GM12878 (cell line): Measurements from ENCODE around the gene STPG1.

ENCODE experiments used
- CTCF ChIP-seq, 3 experiments: IDR thresholded peaks in 2 of 3; conservative IDR thresholded peaks in 1 of 3; 2 replicates each; pipeline ENCODE4 v1.5.1; 2011; ENCODE audit warnings: low read depth in 3 of 3, low read length in 3 of 3, mild to moderate bottlenecking in 3 of 3, control low read depth in 2 of 3, moderate library complexity in 2 of 3, inconsistent platforms in 1 of 3, mixed read lengths in 1 of 3; ENCODE audit not compliant: control insufficient read depth in 2 of 3, insufficient read depth in 1 of 3; ENCODE audit errors: extremely low read depth in 1 of 3
- SRF ChIP-seq, 2 experiments: IDR thresholded peaks; 2 replicates each; pipeline ENCODE4 v1.6.1; 2011; ENCODE audit warnings: low read depth in 2 of 2, low read length in 2 of 2, mild to moderate bottlenecking in 1 of 2, moderate library complexity in 1 of 2

GRCh38 chr1:24382165-24382577 lies 31.4 kb downstream of the STPG1 start:
- no peak for TF ChIP-seq CTCF (IDR thresholded peaks at IDR 0.05 in 2 of 3, conservative IDR thresholded peaks at IDR 0.05 in 1 of 3; ENCODE audit: control insufficient read depth in 2 of 3, extremely low read depth in 1 of 3, insufficient read depth in 1 of 3, low read depth in 3 of 3, low read length in 3 of 3)
- TF ChIP-seq SRF (IDR thresholded peaks at IDR 0.05; ENCODE audit: low read depth in 2 of 2, low read length in 2 of 2) = no peak
